K562 (cell line): Measurements from ENCODE around the gene SYT1. TPM values are rescaled to one million over a fixed set of nuclear protein-coding genes. Genes with fewer than 3 reads are reported as not detected.

Experiments
- ATAC-seq: fragments of 200-7000 bp; cut with Tn5 transposase; 3 replicates; pipeline ENCODE4 v1.9.1; 2020; ENCODE audit warnings: moderate library complexity
- BruUV-seq: library from RNA; stranded (reverse); fragments of 400-500 nt; replicated peaks from 2 replicates; lab custom pipeline; 2021; lab: Mats Ljungman, UMichigan
- CTCF ChIA-PET: fragments of 300-600 bp; formaldehyde crosslinking; extraction: SDS; loops from one replicate; lab custom pipeline; 2021; ENCODE audit warnings: low intra/inter-chr PET ratio; lab: Yijun Ruan, JAX
- POLR2A ChIA-PET: fragments of 300-600, 350-650 bp; sonication (Branson Sonifier 250); formaldehyde crosslinking; extraction: SDS; loops from one replicate; lab custom pipeline; 2021; ENCODE audit warnings: antibody characterized with exemption, inconsistent platforms; lab: Yijun Ruan, JAX
- DNase-seq, 4 experiments: peaks; one replicate each; pipeline versions ENCODE4 v3.0.0 to v3.0.0-alpha.2; 2011 to 2018; ENCODE audit warnings: low spot score in 3 of 4, mixed read lengths in 3 of 4; ENCODE audit errors: extremely low read depth in 1 of 4
- FAIRE-seq: peaks from 2 replicates; lab custom pipeline; 2011; peaks lifted over from hg19 to GRCh38; lab: Jason Lieb, UNC
- H2AFZ ChIP-seq: 2 replicates; pipeline ENCODE4 v1.6.0; 2011; ENCODE audit warnings: low read depth, low read length, control low read depth, inconsistent platforms
- H3K27ac ChIP-seq: fragments of 200-600 bp; 3 replicates; pipeline ENCODE4 v1.8.0; 2011; ENCODE audit warnings: low read depth, mild to moderate bottlenecking, control low read depth, inconsistent platforms, low read length, moderate library complexity, mixed read lengths; ENCODE audit errors: extremely low read depth
- H3K27me3 ChIP-seq, 2 experiments: fragments of 300-600 bp in 1 of 2; 2 replicates in 1 of 2; 3 replicates in 1 of 2; pipeline versions ENCODE4 v1.6.0 to v1.8.0; 2011; ENCODE audit warnings: inconsistent platforms in 2 of 2, low read length in 2 of 2, mild to moderate bottlenecking in 1 of 2, mixed read lengths in 1 of 2, moderate library complexity in 1 of 2; ENCODE audit not compliant: control insufficient read depth in 2 of 2, insufficient read depth in 2 of 2
- H3K36me3 ChIP-seq: fragments of 300-600 bp; 3 replicates; pipeline ENCODE4 v1.8.0; 2011; ENCODE audit warnings: mild to moderate bottlenecking, low read length, inconsistent platforms; ENCODE audit not compliant: control insufficient read depth, insufficient read depth
- H3K4me1 ChIP-seq, 2 experiments: fragments of 200-600 bp in 1 of 2; replicated peaks in 1 of 2; 2 replicates in 1 of 2; 3 replicates in 1 of 2; pipeline versions ENCODE4 v1.5.1 to v1.8.0; 2011; ENCODE audit warnings: inconsistent platforms in 2 of 2, low read length in 2 of 2, mild to moderate bottlenecking in 1 of 2, mixed read lengths in 1 of 2, moderate library complexity in 1 of 2; ENCODE audit not compliant: control insufficient read depth in 2 of 2, insufficient read depth in 2 of 2
- H3K4me2 ChIP-seq: 2 replicates; pipeline ENCODE4 v1.6.1; 2011; ENCODE audit warnings: low read length, control low read depth, inconsistent platforms, mixed read lengths; ENCODE audit not compliant: insufficient read depth
- H3K4me3 ChIP-seq: fragments of 200-600 bp; sonication (generic), shearing (Covaris generic); 2 replicates; pipeline ENCODE4 v1.5.1; 2016; ENCODE audit warnings: control low read depth, inconsistent platforms
- H3K79me2 ChIP-seq: fragments of 200-600 bp; 3 replicates; pipeline ENCODE4 v1.8.0; 2011; ENCODE audit warnings: low read length, inconsistent platforms; ENCODE audit not compliant: control insufficient read depth, insufficient read depth
- H3K9ac ChIP-seq, 2 experiments: 2 replicates each; pipeline versions ENCODE4 v1.6.0 to v1.6.1; 2011; ENCODE audit warnings: low read depth in 2 of 2, low read length in 2 of 2, control low read depth in 1 of 2, inconsistent platforms in 1 of 2, mild to moderate bottlenecking in 1 of 2, mixed read lengths in 1 of 2; ENCODE audit not compliant: insufficient read depth in 1 of 2
- H3K9me1 ChIP-seq: one replicate; pipeline ENCODE4 v1.6.0; 2011; ENCODE audit warnings: inconsistent platforms, mild to moderate bottlenecking, low read length, moderate library complexity; ENCODE audit not compliant: control insufficient read depth, insufficient read depth
- H3K9me3 ChIP-seq: replicated peaks from 2 replicates; pipeline ENCODE4 v1.5.1; 2011; ENCODE audit warnings: low read depth, low read length, inconsistent platforms; ENCODE audit not compliant: control insufficient read depth, insufficient read depth
- H4K20me1 ChIP-seq: replicated peaks from 2 replicates; pipeline ENCODE4 v1.6.1; 2011; ENCODE audit warnings: low read length, inconsistent platforms, mixed read lengths; ENCODE audit not compliant: control insufficient read depth, insufficient read depth
- ARHGAP35 ChIP-seq: fragments of 450-650 bp; IDR thresholded peaks from 2 replicates; pipeline ENCODE4 v1.6.1; 2018; ENCODE audit not compliant: partially characterized antibody
- COPS2 ChIP-seq: fragments of 450-650 bp; conservative IDR thresholded peaks from 2 replicates; pipeline ENCODE4 v1.6.1; 2016; ENCODE audit warnings: mild to moderate bottlenecking, moderate library complexity
- CTBP1 ChIP-seq: fragments of 450-650 bp; IDR thresholded peaks from 2 replicates; pipeline ENCODE4 v1.6.1; 2016; ENCODE audit warnings: borderline replicate concordance
- GTF2F1 ChIP-seq: IDR thresholded peaks from 2 replicates; pipeline ENCODE4 v1.6.1; 2011; ENCODE audit warnings: low read depth, low read length, improper control_type of control experiment
- MTF1 ChIP-seq: fragments of 250-450 bp; sonication (Bioruptor Pico); IDR thresholded peaks from 2 replicates; pipeline ENCODE4 v1.9.0; 2021; ENCODE audit warnings: moderate library complexity, mild to moderate bottlenecking, inconsistent platforms, borderline replicate concordance
- NR2C2 ChIP-seq, 2 experiments: fragments of 200-800 bp in 1 of 2; sonication (Bioruptor generic) in 1 of 2; sonication (generic) in 1 of 2; formaldehyde crosslinking in 1 of 2; IDR thresholded peaks; 2 replicates each; pipeline versions ENCODE4 v1.6.1 to v1.8.0; 2016 to 2022; ENCODE audit warnings: mild to moderate bottlenecking in 1 of 2, missing compliant biosample characterization in 1 of 2, missing genetic modification characterization in 1 of 2, missing genetic modification reagents in 1 of 2
- NR2F6 ChIP-seq: fragments of 450-650 bp; formaldehyde crosslinking; IDR thresholded peaks from 2 replicates; pipeline ENCODE4 v1.4.0; 2020; ENCODE audit warnings: mild to moderate bottlenecking
- SETDB1 ChIP-seq: IDR thresholded peaks from one replicate; pipeline ENCODE4 v1.6.1; 2012; ENCODE audit warnings: low read length, control low read depth, inconsistent platforms
- TAL1 ChIP-seq: fragments of 450-650 bp; IDR thresholded peaks from 2 replicates; pipeline ENCODE4 v1.6.1; 2016; ENCODE audit warnings: mild to moderate bottlenecking
- XRCC4 ChIP-seq: IDR thresholded peaks from one replicate; pipeline ENCODE4 v1.6.1; 2011; ENCODE audit not compliant: insufficient read depth, insufficient read length; ENCODE audit errors: extremely low read depth
- ZNF184 ChIP-seq: sonication (generic); formaldehyde crosslinking; IDR thresholded peaks from 2 replicates; pipeline ENCODE4 v1.5.0; 2020; ENCODE audit warnings: missing genetic modification reagents
- ZNF311 ChIP-seq: fragments of 250-450 bp; sonication (Bioruptor Pico); IDR thresholded peaks from 2 replicates; pipeline ENCODE4 v1.4.0; 2020; ENCODE audit warnings: mild to moderate bottlenecking, moderate library complexity
- ZNF695 ChIP-seq: fragments of 450-650 bp; formaldehyde crosslinking; IDR thresholded peaks from 2 replicates; pipeline ENCODE4 v1.4.0; 2020; ENCODE audit warnings: mild to moderate bottlenecking, moderate library complexity
- WGBS: fragments of 100-300 bp; shearing (Covaris generic); methylation state at CpG from one replicate; pipeline ENCODE4 v1.1.6; 2016; ENCODE audit warnings: low coverage, mixed read lengths; ENCODE audit not compliant: insufficient coverage; ENCODE audit errors: missing lambda C conversion rate; 5-methylcytosine and 5-hydroxymethylcytosine counted together
- in situ Hi-C: fragments of 300-500 bp; cut with MboI; formaldehyde crosslinking; loops from 4 replicates; pipeline ENCODE4 v1.15.0; 2018; ENCODE audit warnings: inconsistent platforms, mixed read lengths
- intact Hi-C: fragments of 100-400 bp; cut with micrococcal nuclease; formaldehyde crosslinking; loops from 2 replicates; pipeline ENCODE4 v1.14.2; 2022
- polyA plus RNA-seq, 8 experiments: library from polyadenylated mRNA; depleted of rRNA in 4 of 8; stranded (reverse) in 5 of 8; unstranded in 3 of 8; fragments of >200 nt; fragmentation: Nextera tagmentation in 2 of 8; fragmentation: Illumina TruSeq in 1 of 8; extraction: Ambion mirVana in 2 of 8; extraction: Trizol in 1 of 8; gene quantifications; 2 replicates each; pipeline versions ENCODE4 v1.2.1 to v1.2.3, GENCODE V29; 2011 to 2014; ENCODE audit warnings: inconsistent platforms in 1 of 8, missing spikeins in 1 of 8
- total RNA-seq, 7 experiments: library from RNA; depleted of rRNA in 6 of 7; stranded (reverse); fragments of >200 nt in 6 of 7; fragmentation: Illumina TruSeq in 2 of 7; extraction: Trizol in 2 of 7; gene quantifications; 2 replicates each; pipeline versions ENCODE4 v1.2.1 to v1.2.3, GENCODE V29; 2011 to 2021; ENCODE audit warnings: low replicate concordance in 1 of 7
- TF ChIP-seq, protein P1 (sequence below): fragments of 250-450 bp; sonication (Bioruptor Pico); IDR thresholded peaks from 2 replicates; pipeline ENCODE4 v1.5.0; 2021
- TF ChIP-seq, protein P2 (sequence below): fragments of 450-650 bp; formaldehyde crosslinking; conservative IDR thresholded peaks from 2 replicates; pipeline ENCODE4 v1.4.0; 2022; ENCODE audit warnings: mild to moderate bottlenecking, missing genetic modification characterization

SYT1 gene
- total and polyA plus RNA-seq, 9 of the 15 experiments (the other 6 are each of a cell fraction or from before 2014, with no cell fraction given) = 0.03 to 0.13 (median 0.07) TPM; not detected in 4

DNA sequence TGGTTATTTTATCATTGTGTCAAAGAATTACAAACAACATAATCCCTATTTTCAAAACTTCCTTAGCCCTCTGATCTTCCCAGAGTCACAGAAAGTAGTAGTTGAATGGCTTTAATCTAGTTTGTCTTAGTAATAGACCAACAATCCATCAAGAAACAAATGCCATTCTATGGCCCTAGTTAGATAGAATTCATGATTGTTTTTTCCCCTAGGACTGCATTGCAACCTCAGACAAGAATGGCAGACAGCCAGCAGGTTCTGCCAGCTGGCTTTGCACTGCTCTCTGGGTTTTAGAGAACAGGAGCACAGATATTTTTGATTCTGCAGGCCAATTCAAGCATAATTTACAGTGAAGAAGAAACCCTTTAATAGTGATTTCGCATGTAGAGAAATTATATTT, 33.8 kb downstream of the SYT1 start:
- no peaks in the 10 kb centered on the region for H3K79me2 ChIP-seq
- intact Hi-C loops (no loop called here), in situ Hi-C loops (no loop called here)
- no TSS peak for BruUV-seq
- H3K27ac ChIP-seq = no peak overlapping the region
- no peaks in the 10 kb centered on the region for H3K27me3 ChIP-seq
- H3K9ac ChIP-seq = no peak overlapping the region
- H3K4me1 ChIP-seq = no peaks in the 10 kb centered on the region
- no peaks in the 10 kb centered on the region for H3K36me3 ChIP-seq
- 10% methylated on average over 1 of the region's 1 CpG for WGBS
- H3K4me3 ChIP-seq = no peak overlapping the region
- H3K4me2 ChIP-seq = no peak overlapping the region
- FAIRE-seq = no peak
- TF ChIP-seq NR2C2 (CRISPR knock-in tag; IDR thresholded peaks at IDR 0.05) (no peak), NR2C2 (tag; IDR thresholded peaks at IDR 0.05) (no peak), ZNF695 (no peak), ARHGAP35 (no peak), ZNF184 (CRISPR knock-in tag) (no peak), ZNF311 (CRISPR knock-in tag) (no peak), XRCC4 (no peak), SETDB1 (no peak), CTBP1 (no peak), MTF1 (CRISPR knock-in tag) (no peak), TAL1 (no peak), GTF2F1 (no peak), NR2F6 (no peak), COPS2 (no peak)
- TF ChIP-seq, protein P1, sequence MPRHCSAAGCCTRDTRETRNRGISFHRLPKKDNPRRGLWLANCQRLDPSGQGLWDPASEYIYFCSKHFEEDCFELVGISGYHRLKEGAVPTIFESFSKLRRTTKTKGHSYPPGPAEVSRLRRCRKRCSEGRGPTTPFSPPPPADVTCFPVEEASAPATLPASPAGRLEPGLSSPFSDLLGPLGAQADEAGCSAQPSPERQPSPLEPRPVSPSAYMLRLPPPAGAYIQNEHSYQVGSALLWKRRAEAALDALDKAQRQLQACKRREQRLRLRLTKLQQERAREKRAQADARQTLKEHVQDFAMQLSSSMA (CRISPR knock-in tag) = no peak
- TF ChIP-seq, protein P2, sequence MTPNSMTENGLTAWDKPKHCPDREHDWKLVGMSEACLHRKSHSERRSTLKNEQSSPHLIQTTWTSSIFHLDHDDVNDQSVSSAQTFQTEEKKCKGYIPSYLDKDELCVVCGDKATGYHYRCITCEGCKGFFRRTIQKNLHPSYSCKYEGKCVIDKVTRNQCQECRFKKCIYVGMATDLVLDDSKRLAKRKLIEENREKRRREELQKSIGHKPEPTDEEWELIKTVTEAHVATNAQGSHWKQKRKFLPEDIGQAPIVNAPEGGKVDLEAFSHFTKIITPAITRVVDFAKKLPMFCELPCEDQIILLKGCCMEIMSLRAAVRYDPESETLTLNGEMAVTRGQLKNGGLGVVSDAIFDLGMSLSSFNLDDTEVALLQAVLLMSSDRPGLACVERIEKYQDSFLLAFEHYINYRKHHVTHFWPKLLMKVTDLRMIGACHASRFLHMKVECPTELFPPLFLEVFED (CRISPR knock-in tag) = no peak
- no peaks in the 10 kb centered on the region for H3K9me3 ChIP-seq
- no peak overlapping the region for H2AFZ ChIP-seq
- ChIA-PET CTCF (no interaction called here), POLR2A (no interaction called here)
- no peaks in the 10 kb centered on the region for H4K20me1 ChIP-seq
- no peak for ATAC-seq
- no peak for DNase-seq
- no peaks in the 10 kb centered on the region for H3K9me1 ChIP-seq
